ENCODE measurements around the gene SHROOM2.

SHROOM2 gene

DNA sequence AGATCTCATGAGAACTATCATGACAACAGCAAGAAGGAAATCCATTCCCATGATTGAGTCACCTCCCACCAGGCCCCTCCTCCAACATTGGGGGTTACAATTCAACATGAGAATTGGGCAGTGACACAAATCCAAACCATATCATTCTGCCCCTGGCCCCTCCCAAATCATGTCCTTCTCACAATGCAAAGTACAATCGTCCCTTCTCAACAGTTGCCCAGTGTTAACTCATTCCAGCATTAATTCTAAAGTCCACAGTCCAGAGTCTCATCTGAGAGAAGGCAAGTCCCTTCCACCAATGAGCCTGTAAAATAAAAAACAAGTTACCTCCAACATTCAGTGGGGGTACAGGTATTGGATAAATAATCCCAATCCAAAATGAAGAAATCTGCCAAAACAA lies 166.1 kb downstream of the SHROOM2 start:
- TF ChIP-seq, protein P1, sequence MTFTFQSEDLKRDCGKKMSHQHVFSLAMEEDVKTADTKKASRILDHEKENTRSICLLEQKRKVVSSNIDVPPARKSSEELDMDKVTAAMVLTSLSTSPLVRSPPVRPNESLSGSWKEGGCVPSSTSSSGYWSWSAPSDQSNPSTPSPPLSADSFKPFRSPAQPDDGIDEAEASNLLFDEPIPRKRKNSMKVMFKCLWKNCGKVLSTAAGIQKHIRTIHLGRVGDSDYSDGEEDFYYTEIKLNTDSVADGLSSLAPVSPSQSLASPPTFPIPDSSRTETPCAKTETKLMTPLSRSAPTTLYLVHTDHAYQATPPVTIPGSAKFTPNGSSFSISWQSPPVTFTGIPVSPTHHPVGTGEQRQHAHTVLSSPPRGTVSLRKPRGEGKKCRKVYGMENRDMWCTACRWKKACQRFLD (tag by site-specific recombination; IDR thresholded peaks at IDR 0.05), result no peak
- TF ChIP-seq ZNF426 (tag by site-specific recombination; IDR thresholded peaks at IDR 0.05) (no peak), GLIS1 (tag by site-specific recombination; IDR thresholded peaks at IDR 0.05) (no peak)
- Histone ChIP-seq H3K4me1 (ENCODE audit: control insufficient read depth, insufficient read depth, low read length) (no peaks in the 10 kb centered on the region), H3K27ac (ENCODE audit: extremely low read depth, low read depth, low read length) (no peak overlapping the region), H3K9me3 (ENCODE audit: control insufficient read depth, insufficient read depth, low read depth, low read length) (no peaks in the 10 kb centered on the region), H3K4me3 (ENCODE audit: low read depth, low read length) (no peak overlapping the region), H3K36me3 (ENCODE audit: control insufficient read depth in 2 of 2, insufficient read depth in 1 of 2, low read length in 2 of 2) (peaks cover 0 to 7% of the 10 kb centered on the region in 2 experiments; a peak in 1 of 3 replicates)
- ChIA-PET POLR2A (no interaction called here), CTCF (no interaction called here)

DNA sequence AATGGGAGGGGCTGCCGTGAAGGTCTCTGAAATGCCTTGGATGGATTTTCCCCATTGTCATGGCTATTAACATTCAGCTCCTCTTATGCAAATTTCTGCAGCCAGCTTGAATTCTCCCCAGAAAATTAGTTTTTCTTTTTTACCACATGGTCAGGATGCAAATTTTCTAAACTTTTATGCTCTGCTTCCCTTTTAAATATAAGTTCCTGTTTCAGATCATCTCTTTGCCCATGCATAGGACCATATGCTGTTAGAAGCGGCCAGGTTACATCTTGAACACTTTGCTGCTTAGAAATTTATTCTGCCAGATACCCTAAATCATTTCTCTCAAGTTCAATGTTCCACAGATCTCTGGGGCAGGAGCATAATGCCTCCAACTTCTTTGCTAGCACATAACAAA lies 167.2 kb downstream of the SHROOM2 start:
- TF ChIP-seq ZNF248 (tag by site-specific recombination; IDR thresholded peaks at IDR 0.05) (no peak), RBAK (tag by site-specific recombination; IDR thresholded peaks at IDR 0.05) (no peak), ZNF561 (tag by site-specific recombination; IDR thresholded peaks at IDR 0.05; ENCODE audit: borderline replicate concordance) (no peak), ZBTB1 (tag by site-specific recombination; IDR thresholded peaks at IDR 0.05) (no peak), ZNF132 (tag by site-specific recombination; IDR thresholded peaks at IDR 0.05; ENCODE audit: borderline replicate concordance) (no peak), PRDM1 (tag by site-specific recombination; IDR thresholded peaks at IDR 0.05) (no peak), ZNF596 (tag by site-specific recombination; IDR thresholded peaks at IDR 0.05) (no peak), TRIM28 (IDR thresholded peaks at IDR 0.05; ENCODE audit: borderline replicate concordance, low read length) (no peak), ZNF311 (tag by site-specific recombination; IDR thresholded peaks at IDR 0.05; ENCODE audit: borderline replicate concordance) (no peak), ZNF133 (tag by site-specific recombination; IDR thresholded peaks at IDR 0.05) (no peak), ZNF514 (tag by site-specific recombination; IDR thresholded peaks at IDR 0.05) (no peak), ZNF175 (tag by site-specific recombination; IDR thresholded peaks at IDR 0.05) (no peak)
- TF ChIP-seq, protein P2, sequence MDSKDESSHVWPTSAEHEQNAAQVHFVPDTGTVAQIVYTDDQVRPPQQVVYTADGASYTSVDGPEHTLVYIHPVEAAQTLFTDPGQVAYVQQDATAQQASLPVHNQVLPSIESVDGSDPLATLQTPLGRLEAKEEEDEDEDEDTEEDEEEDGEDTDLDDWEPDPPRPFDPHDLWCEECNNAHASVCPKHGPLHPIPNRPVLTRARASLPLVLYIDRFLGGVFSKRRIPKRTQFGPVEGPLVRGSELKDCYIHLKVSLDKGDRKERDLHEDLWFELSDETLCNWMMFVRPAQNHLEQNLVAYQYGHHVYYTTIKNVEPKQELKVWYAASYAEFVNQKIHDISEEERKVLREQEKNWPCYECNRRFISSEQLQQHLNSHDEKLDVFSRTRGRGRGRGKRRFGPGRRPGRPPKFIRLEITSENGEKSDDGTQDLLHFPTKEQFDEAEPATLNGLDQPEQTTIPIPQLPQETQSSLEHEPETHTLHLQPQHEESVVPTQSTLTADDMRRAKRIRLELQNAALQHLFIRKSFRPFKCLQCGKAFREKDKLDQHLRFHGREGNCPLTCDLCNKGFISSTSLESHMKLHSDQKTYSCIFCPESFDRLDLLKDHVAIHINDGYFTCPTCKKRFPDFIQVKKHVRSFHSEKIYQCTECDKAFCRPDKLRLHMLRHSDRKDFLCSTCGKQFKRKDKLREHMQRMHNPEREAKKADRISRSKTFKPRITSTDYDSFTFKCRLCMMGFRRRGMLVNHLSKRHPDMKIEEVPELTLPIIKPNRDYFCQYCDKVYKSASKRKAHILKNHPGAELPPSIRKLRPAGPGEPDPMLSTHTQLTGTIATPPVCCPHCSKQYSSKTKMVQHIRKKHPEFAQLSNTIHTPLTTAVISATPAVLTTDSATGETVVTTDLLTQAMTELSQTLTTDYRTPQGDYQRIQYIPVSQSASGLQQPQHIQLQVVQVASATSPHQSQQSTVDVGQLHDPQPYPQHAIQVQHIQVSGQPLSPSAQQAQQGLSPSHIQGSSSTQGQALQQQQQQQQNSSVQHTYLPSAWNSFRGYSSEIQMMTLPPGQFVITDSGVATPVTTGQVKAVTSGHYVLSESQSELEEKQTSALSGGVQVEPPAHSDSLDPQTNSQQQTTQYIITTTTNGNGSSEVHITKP (tag by site-specific recombination; IDR thresholded peaks at IDR 0.05), result no peak
- TF ChIP-seq, protein P3, sequence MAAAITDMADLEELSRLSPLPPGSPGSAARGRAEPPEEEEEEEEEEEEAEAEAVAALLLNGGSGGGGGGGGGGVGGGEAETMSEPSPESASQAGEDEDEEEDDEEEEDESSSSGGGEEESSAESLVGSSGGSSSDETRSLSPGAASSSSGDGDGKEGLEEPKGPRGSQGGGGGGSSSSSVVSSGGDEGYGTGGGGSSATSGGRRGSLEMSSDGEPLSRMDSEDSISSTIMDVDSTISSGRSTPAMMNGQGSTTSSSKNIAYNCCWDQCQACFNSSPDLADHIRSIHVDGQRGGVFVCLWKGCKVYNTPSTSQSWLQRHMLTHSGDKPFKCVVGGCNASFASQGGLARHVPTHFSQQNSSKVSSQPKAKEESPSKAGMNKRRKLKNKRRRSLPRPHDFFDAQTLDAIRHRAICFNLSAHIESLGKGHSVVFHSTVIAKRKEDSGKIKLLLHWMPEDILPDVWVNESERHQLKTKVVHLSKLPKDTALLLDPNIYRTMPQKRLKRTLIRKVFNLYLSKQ (tag by site-specific recombination; IDR thresholded peaks at IDR 0.05; ENCODE audit: borderline replicate concordance), result no peak
- no peak overlapping the region for H3K27ac ChIP-seq (ENCODE audit: extremely low read depth, low read depth, low read length)
- no peak overlapping the region for H3K4me3 ChIP-seq (ENCODE audit: low read depth, low read length)
- ChIA-PET POLR2A (no interaction called here), CTCF (no interaction called here)
- no peaks in the 10 kb centered on the region for H3K36me3 ChIP-seq (ENCODE audit: control insufficient read depth in 2 of 2, insufficient read depth in 1 of 2, low read length in 2 of 2)
- H3K9me3 ChIP-seq (ENCODE audit: control insufficient read depth, insufficient read depth, low read depth, low read length), result no peaks in the 10 kb centered on the region
- no peaks in the 10 kb centered on the region for H3K4me1 ChIP-seq (ENCODE audit: control insufficient read depth, insufficient read depth, low read length)

DNA sequence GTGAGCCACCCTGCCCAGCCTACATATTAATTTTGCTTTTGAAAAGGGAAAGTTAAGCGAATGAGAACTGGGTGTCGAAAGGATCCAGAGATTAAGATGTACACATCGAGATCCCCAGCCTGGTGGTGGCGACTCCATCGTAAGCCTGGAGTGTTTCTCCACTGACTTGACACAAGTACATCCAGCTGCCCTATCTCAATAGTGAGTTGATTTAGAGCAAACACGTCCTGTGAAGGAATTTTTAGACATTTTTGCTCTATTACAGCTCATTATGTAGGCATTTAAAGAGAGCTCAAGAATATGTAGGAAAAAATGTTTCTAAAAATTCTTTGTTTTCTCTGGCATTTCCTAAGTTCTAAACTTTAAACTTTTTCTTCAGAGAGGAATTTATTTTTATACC lies 169.3 kb downstream of the SHROOM2 start:
- POLR2A ChIA-PET, result no interaction called here
- no peaks in the 10 kb centered on the region for H3K4me1 ChIP-seq (ENCODE audit: control insufficient read depth, insufficient read depth, low read length)
- H3K9me3 ChIP-seq (ENCODE audit: control insufficient read depth, insufficient read depth, low read depth, low read length), result no peaks in the 10 kb centered on the region
- no peak overlapping the region for H3K27ac ChIP-seq (ENCODE audit: extremely low read depth, low read depth, low read length)
- no peaks in the 10 kb centered on the region for H3K36me3 ChIP-seq (ENCODE audit: control insufficient read depth in 2 of 2, insufficient read depth in 1 of 2, low read length in 2 of 2)
- H3K4me3 ChIP-seq (ENCODE audit: low read depth, low read length), result no peak overlapping the region
- CTCF ChIA-PET, result interaction anchor here (0.6 kb wide), 1 partner anchor 616 kb away, joined by 3 read pairs; no protein-coding TSS in a partner anchor
- TF ChIP-seq, protein P4, sequence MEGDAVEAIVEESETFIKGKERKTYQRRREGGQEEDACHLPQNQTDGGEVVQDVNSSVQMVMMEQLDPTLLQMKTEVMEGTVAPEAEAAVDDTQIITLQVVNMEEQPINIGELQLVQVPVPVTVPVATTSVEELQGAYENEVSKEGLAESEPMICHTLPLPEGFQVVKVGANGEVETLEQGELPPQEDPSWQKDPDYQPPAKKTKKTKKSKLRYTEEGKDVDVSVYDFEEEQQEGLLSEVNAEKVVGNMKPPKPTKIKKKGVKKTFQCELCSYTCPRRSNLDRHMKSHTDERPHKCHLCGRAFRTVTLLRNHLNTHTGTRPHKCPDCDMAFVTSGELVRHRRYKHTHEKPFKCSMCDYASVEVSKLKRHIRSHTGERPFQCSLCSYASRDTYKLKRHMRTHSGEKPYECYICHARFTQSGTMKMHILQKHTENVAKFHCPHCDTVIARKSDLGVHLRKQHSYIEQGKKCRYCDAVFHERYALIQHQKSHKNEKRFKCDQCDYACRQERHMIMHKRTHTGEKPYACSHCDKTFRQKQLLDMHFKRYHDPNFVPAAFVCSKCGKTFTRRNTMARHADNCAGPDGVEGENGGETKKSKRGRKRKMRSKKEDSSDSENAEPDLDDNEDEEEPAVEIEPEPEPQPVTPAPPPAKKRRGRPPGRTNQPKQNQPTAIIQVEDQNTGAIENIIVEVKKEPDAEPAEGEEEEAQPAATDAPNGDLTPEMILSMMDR (tag by site-specific recombination; IDR thresholded peaks at IDR 0.05), result no peak
- TF ChIP-seq ZNF23 (tag by site-specific recombination; IDR thresholded peaks at IDR 0.05; ENCODE audit: borderline replicate concordance) (no peak), ZNF341 (tag by site-specific recombination; IDR thresholded peaks at IDR 0.05; ENCODE audit: low read depth) (no peak), ZNF174 (tag by site-specific recombination; IDR thresholded peaks at IDR 0.05) (no peak), ZBTB17 (tag by site-specific recombination; IDR thresholded peaks at IDR 0.05) (no peak), ZNF560 (tag by site-specific recombination; IDR thresholded peaks at IDR 0.05; ENCODE audit: borderline replicate concordance) (no peak), ZNF624 (tag by site-specific recombination; IDR thresholded peaks at IDR 0.05) (no peak), ZFHX2 (tag by site-specific recombination; conservative IDR thresholded peaks at IDR 0.05) (no peak)

All from HEK293 (cell line).